SK-N-SH (cell line): ENCODE measurements around the gene ATF6B. TPM values are rescaled to one million over a fixed set of nuclear protein-coding genes. Genes with fewer than 3 reads are reported as not detected.

Experiments used
- CTCF ChIA-PET: fragments of 300-600, 350-600 bp; formaldehyde crosslinking; extraction: SDS; loops from one replicate; lab custom pipeline; 2021; lab: Yijun Ruan, JAX
- POLR2A ChIA-PET: fragments of 350-600 bp; sonication (Branson Sonifier 250); formaldehyde crosslinking; extraction: SDS; loops from one replicate; lab custom pipeline; 2020; ENCODE audit warnings: antibody characterized with exemption, inconsistent platforms; lab: Yijun Ruan, JAX
- DNase-seq: peaks from one replicate; pipeline ENCODE4 v3.0.0; 2012
- H2AFZ ChIP-seq: fragments of 200-600 bp; sonication (generic); 2 replicates; pipeline ENCODE4 v1.8.1; 2016; ENCODE audit warnings: antibody characterized with exemption, mild to moderate bottlenecking, low read depth
- H3F3A ChIP-seq: fragments of 200-600 bp; sonication (generic); replicated peaks from 2 replicates; pipeline ENCODE3; 2016; ENCODE audit warnings: antibody characterized with exemption, mild to moderate bottlenecking; ENCODE audit not compliant: insufficient read depth
- H3K27ac ChIP-seq, 2 experiments: fragments of 200-500 bp in 1 of 2; fragments of 200-600 bp in 1 of 2; sonication (Bioruptor generic) in 1 of 2; sonication (generic), shearing (Covaris generic) in 1 of 2; 2 replicates each; pipeline versions ENCODE4 v1.5.1 to v1.6.1; 2014 to 2016; ENCODE audit warnings: low read depth in 2 of 2, inconsistent platforms in 1 of 2, low read length in 1 of 2, mild to moderate bottlenecking in 1 of 2, mixed read lengths in 1 of 2
- H3K27me3 ChIP-seq: fragments of 200-600 bp; sonication (generic), shearing (Covaris generic); 2 replicates; pipeline ENCODE4 v1.6.1; 2016; ENCODE audit warnings: mixed run types; ENCODE audit not compliant: insufficient read depth
- H3K36me3 ChIP-seq, 2 experiments: fragments of 200-500 bp in 1 of 2; fragments of 200-600 bp in 1 of 2; sonication (Bioruptor generic) in 1 of 2; sonication (generic) in 1 of 2; replicated peaks in 1 of 2; 2 replicates each; pipeline versions ENCODE3 to v1.5.1; 2014 to 2016; ENCODE audit warnings: low read length in 1 of 2, mild to moderate bottlenecking in 1 of 2; ENCODE audit not compliant: insufficient read depth in 2 of 2, control insufficient read depth in 1 of 2
- H3K4me1 ChIP-seq, 2 experiments: fragments of 200-500 bp in 1 of 2; fragments of 200-600 bp in 1 of 2; sonication (Bioruptor generic) in 1 of 2; sonication (generic), shearing (Covaris generic) in 1 of 2; 2 replicates each; pipeline versions ENCODE4 v1.5.1 to v1.6.1; 2014 to 2016; ENCODE audit warnings: low read depth in 1 of 2, low read length in 1 of 2, mixed run types in 1 of 2; ENCODE audit not compliant: insufficient read depth in 2 of 2, control insufficient read depth in 1 of 2
- H3K4me2 ChIP-seq: fragments of 200-600 bp; sonication (generic), shearing (Covaris generic); 2 replicates; pipeline ENCODE4 v1.6.1; 2017; ENCODE audit warnings: mixed run types
- H3K4me3 ChIP-seq, 2 experiments: fragments of 200-500 bp in 1 of 2; fragments of 200-600 bp in 1 of 2; sonication (Bioruptor generic) in 1 of 2; sonication (generic), shearing (Covaris generic) in 1 of 2; 2 replicates each; pipeline versions ENCODE4 v1.5.1 to v1.8.1; 2014 to 2016; ENCODE audit warnings: low read depth in 2 of 2, inconsistent platforms in 1 of 2, low read length in 1 of 2, mild to moderate bottlenecking in 1 of 2, mixed read lengths in 1 of 2, moderate library complexity in 1 of 2
- H3K79me2 ChIP-seq: fragments of 200-600 bp; sonication (generic); 2 replicates; pipeline ENCODE4 v1.8.1; 2017; ENCODE audit warnings: mild to moderate bottlenecking; ENCODE audit not compliant: insufficient read depth
- H3K9ac ChIP-seq: fragments of 200-600 bp; sonication (generic); 2 replicates; pipeline ENCODE4 v1.6.1; 2017; ENCODE audit warnings: mixed run types
- H3K9me2 ChIP-seq: fragments of 200-600 bp; sonication (generic); 2 replicates; pipeline ENCODE4 v1.6.1; 2017; ENCODE audit warnings: mixed run types
- H3K9me3 ChIP-seq: fragments of 200-600 bp; sonication (generic); 2 replicates; pipeline ENCODE4 v1.6.1; 2017; ENCODE audit warnings: mixed run types, mild to moderate bottlenecking, moderate library complexity
- H4K20me1 ChIP-seq: fragments of 200-600 bp; sonication (generic); 2 replicates; pipeline ENCODE4 v1.6.1; 2017; ENCODE audit warnings: mild to moderate bottlenecking, mixed run types; ENCODE audit not compliant: insufficient read depth
- EP300 ChIP-seq, 2 experiments: IDR thresholded peaks; 2 replicates each; pipeline versions ENCODE4 v1.4.0 to v1.6.1; 2012; ENCODE audit warnings: borderline replicate concordance in 1 of 2, low read depth in 1 of 2, low read length in 1 of 2
- EZH2phosphoT487 ChIP-seq: fragments of 200-600 bp; sonication (generic); IDR thresholded peaks from 2 replicates; pipeline ENCODE4 v1.6.1; 2017; ENCODE audit warnings: low read depth, mixed run types, mild to moderate bottlenecking, antibody characterized with exemption, moderate library complexity, borderline replicate concordance
- GATA2 ChIP-seq: sonication (generic); formaldehyde crosslinking; IDR thresholded peaks from 2 replicates; pipeline ENCODE4 v1.5.0; 2020; ENCODE audit warnings: mild to moderate bottlenecking, missing genetic modification reagents
- IRF3 ChIP-seq: fragments of 150-350 bp; IDR thresholded peaks from 2 replicates; pipeline ENCODE4 v1.6.1; 2016; ENCODE audit warnings: mild to moderate bottlenecking, low read depth, low read length
- MAX ChIP-seq: IDR thresholded peaks from 2 replicates; pipeline ENCODE4 v1.4.0; 2012; ENCODE audit warnings: low read depth
- MXI1 ChIP-seq: IDR thresholded peaks from 2 replicates; pipeline ENCODE4 v1.6.1; 2012; ENCODE audit warnings: mild to moderate bottlenecking, low read depth, low read length, improper control_type of control experiment
- NFIC ChIP-seq: IDR thresholded peaks from 2 replicates; pipeline ENCODE4 v1.4.0; 2012; ENCODE audit warnings: borderline replicate concordance
- NRF1 ChIP-seq: IDR thresholded peaks from 2 replicates; pipeline ENCODE4 v1.6.1; 2012; ENCODE audit warnings: low read depth, mild to moderate bottlenecking, low read length
- PBX3 ChIP-seq: IDR thresholded peaks from 2 replicates; pipeline ENCODE4; 2012
- POLR2AphosphoS5 ChIP-seq: IDR thresholded peaks from 2 replicates; pipeline ENCODE4 v1.6.1; 2012; ENCODE audit warnings: low read depth, low read length
- RCOR1 ChIP-seq: fragments of 150-350 bp; IDR thresholded peaks from 2 replicates; pipeline ENCODE4 v1.6.1; 2017; ENCODE audit warnings: antibody characterized with exemption, low read length
- REST ChIP-seq: IDR thresholded peaks from 2 replicates; pipeline ENCODE4 v1.6.1; 2012; ENCODE audit warnings: mild to moderate bottlenecking, low read depth, low read length, moderate library complexity
- SMC3 ChIP-seq: IDR thresholded peaks from 2 replicates; pipeline ENCODE4 v1.6.1; 2012; ENCODE audit warnings: low read depth, low read length, improper control_type of control experiment
- USF2 ChIP-seq: fragments of 150-350 bp; IDR thresholded peaks from 2 replicates; pipeline ENCODE4 v1.6.1; 2017; ENCODE audit warnings: antibody characterized with exemption, low read length, low read depth, borderline replicate concordance
- YY1 ChIP-seq: IDR thresholded peaks from 2 replicates; pipeline ENCODE4 v1.4.0; 2012; ENCODE audit warnings: low read depth, mild to moderate bottlenecking
- ZBTB33 ChIP-seq: IDR thresholded peaks from 2 replicates; pipeline ENCODE4 v1.4.0; 2012; ENCODE audit warnings: low read depth, borderline replicate concordance
- polyA plus RNA-seq, 3 experiments: library from polyadenylated mRNA; depleted of rRNA; stranded (reverse); fragments of >200 nt; gene quantifications; 2 replicates each; pipeline ENCODE4 v1.2.3, GENCODE V29; 2012

ATF6B gene
- polyA plus RNA-seq, 1 of the 3 experiments (the other 2 are of a cell fraction), result 61.3 TPM

GRCh38 chr6:32132110-32132509, 4.1 kb upstream of the ATF6B start:
- H3K79me2 ChIP-seq, result peaks cover 19% of the 10 kb centered on the region; the same call in 1 of the 2 replicates
- ChIA-PET CTCF (interaction anchor here (6.2 kb wide), 1 partner anchor 14 kb away, joined by 43 read pairs; no protein-coding TSS in a partner anchor), POLR2A (no interaction called here)

More at GRCh38 chr6:32132110-32132509, 4.1 kb upstream of the ATF6B start:
- Histone ChIP-seq H3K4me1 (peaks cover 11 to 17% of the 10 kb centered on the region in 2 experiments; a peak in 2 of 4 replicates), H3K4me2 (no peak overlapping the region), H4K20me1 (no peaks in the 10 kb centered on the region), H3K4me3 (no peak overlapping the region), H3K9me2 (no peaks in the 10 kb centered on the region), H3K36me3 (no peaks in the 10 kb centered on the region), H3K9ac (no peak overlapping the region), H3K27ac (no peak overlapping the region), H3K27me3 (no peaks in the 10 kb centered on the region), H2AFZ (no peak overlapping the region), H3K9me3 (no peaks in the 10 kb centered on the region), H3F3A (peaks cover 5% of the 10 kb centered on the region)
- no peak for DNase-seq
- TF ChIP-seq RCOR1 (no peak), USF2 (no peak), NFIC (no peak), POLR2AphosphoS5 (no peak), NRF1 (no peak), ZBTB33 (no peak), YY1 (no peak), GATA2 (CRISPR knock-in tag) (no peak), EZH2phosphoT487 (no peak), MXI1 (no peak), MAX (no peak), SMC3 (no peak), IRF3 (no peak), PBX3 (no peak), EP300 (IDR thresholded peaks at IDR 0.05; ENCODE audit: borderline replicate concordance in 1 of 2, low read depth in 1 of 2, low read length in 1 of 2) (no peak), REST (no peak)
